ENCODE results near the gene KRT12. TPM values are rescaled to one million over a fixed set of nuclear protein-coding genes. Genes with fewer than 3 reads are reported as not detected.

KRT12 gene
- polyA plus RNA-seq, 1 donor (not counting 4 experiments of a cell fraction or from before 2014, with no cell fraction given): not detected

GRCh38 chr17:40857535-40857934 lies 9.5 kb downstream of the KRT12 start:
- no peaks in the 10 kb centered on the region for H3K27me3 ChIP-seq (ENCODE audit: control insufficient read depth, extremely low read depth, insufficient read depth, low read length)
- dilution Hi-C loops (cut with MboI; ENCODE audit: extremely low pct_ligation_motif_present, low sequenced_read_pairs): no loop called here
- no peak overlapping the region for H3K4me3 ChIP-seq (ENCODE audit: control insufficient read depth in 2 of 3, extremely low read depth in 1 of 3, insufficient read depth in 2 of 3, low read depth in 1 of 3, low read length in 3 of 3)
- H2AFZ ChIP-seq (ENCODE audit: control insufficient read depth, low read length): no peak overlapping the region
- no peaks in the 10 kb centered on the region for H4K20me1 ChIP-seq (ENCODE audit: control insufficient read depth, extremely low read depth, insufficient read depth, low read length)
- no peaks in the 10 kb centered on the region for H3K36me3 ChIP-seq (ENCODE audit: control insufficient read depth in 2 of 2, extremely low read depth in 1 of 2, insufficient read depth in 2 of 2, low read length in 2 of 2)
- no peaks in the 10 kb centered on the region for H3K9me3 ChIP-seq (ENCODE audit: control insufficient read depth, low read depth, low read length)
- TF ChIP-seq EZH2 (IDR thresholded peaks at IDR 0.05; ENCODE audit: low read length): no peak
- no peak for TF ChIP-seq CTCF (optimal IDR thresholded peaks at IDR 0.05 in 1 of 3, IDR thresholded peaks at IDR 0.05 in 1 of 3, conservative IDR thresholded peaks at IDR 0.05 in 1 of 3; ENCODE audit: extremely low read depth in 1 of 3, insufficient read depth in 2 of 3, low read length in 3 of 3)
- no peaks in the 10 kb centered on the region for H3K9me1 ChIP-seq (ENCODE audit: control insufficient read depth, extremely low read depth, insufficient read depth, low read length)
- no peak overlapping the region for H3K27ac ChIP-seq (ENCODE audit: control insufficient read depth, insufficient read depth, low read length)
- H3K79me2 ChIP-seq (ENCODE audit: control insufficient read depth, insufficient read depth, low read length): no peaks in the 10 kb centered on the region
- H3K4me1 ChIP-seq (ENCODE audit: control insufficient read depth, extremely low read depth, insufficient read depth, low read length): peaks cover 7% of the 10 kb centered on the region
- H3K4me2 ChIP-seq (ENCODE audit: control insufficient read depth, extremely low read depth, insufficient read depth, low read depth, low read length): no peak overlapping the region
- DNase-seq (ENCODE audit: low read depth, low spot score): no peak
- FAIRE-seq: no peak
- no peak overlapping the region for H3K9ac ChIP-seq (ENCODE audit: control insufficient read depth, extremely low read depth, insufficient read depth, low read length)

GRCh38 chr17:40854175-40854814 lies 12.7 kb downstream of the KRT12 start:
- peak overlapping the region; percentile 30 for H3K27ac ChIP-seq (ENCODE audit: control insufficient read depth, insufficient read depth, low read length)
- no peaks in the 10 kb centered on the region for H3K36me3 ChIP-seq (ENCODE audit: control insufficient read depth in 2 of 2, extremely low read depth in 1 of 2, insufficient read depth in 2 of 2, low read length in 2 of 2)
- no peaks in the 10 kb centered on the region for H3K9me1 ChIP-seq (ENCODE audit: control insufficient read depth, extremely low read depth, insufficient read depth, low read length)
- no peak overlapping the region for H3K4me2 ChIP-seq (ENCODE audit: control insufficient read depth, extremely low read depth, insufficient read depth, low read depth, low read length)
- dilution Hi-C loops (cut with MboI; ENCODE audit: extremely low pct_ligation_motif_present, low sequenced_read_pairs): no loop called here
- DNase-seq (ENCODE audit: low read depth, low spot score) (no peak), FAIRE-seq (peak; percentile 49)
- no peak overlapping the region for H3K9ac ChIP-seq (ENCODE audit: control insufficient read depth, extremely low read depth, insufficient read depth, low read length)
- H4K20me1 ChIP-seq (ENCODE audit: control insufficient read depth, extremely low read depth, insufficient read depth, low read length): no peaks in the 10 kb centered on the region
- H2AFZ ChIP-seq (ENCODE audit: control insufficient read depth, low read length): no peak overlapping the region
- TF ChIP-seq CTCF (optimal IDR thresholded peaks at IDR 0.05 in 1 of 3, IDR thresholded peaks at IDR 0.05 in 1 of 3, conservative IDR thresholded peaks at IDR 0.05 in 1 of 3; ENCODE audit: extremely low read depth in 1 of 3, insufficient read depth in 2 of 3, low read length in 3 of 3) (no peak), EZH2 (IDR thresholded peaks at IDR 0.05; ENCODE audit: low read length) (no peak)
- H3K4me1 ChIP-seq (ENCODE audit: control insufficient read depth, extremely low read depth, insufficient read depth, low read length): peaks cover 24% of the 10 kb centered on the region
- no peaks in the 10 kb centered on the region for H3K9me3 ChIP-seq (ENCODE audit: control insufficient read depth, low read depth, low read length)
- H3K79me2 ChIP-seq (ENCODE audit: control insufficient read depth, insufficient read depth, low read length): no peaks in the 10 kb centered on the region
- no peak overlapping the region for H3K4me3 ChIP-seq (ENCODE audit: control insufficient read depth in 2 of 3, extremely low read depth in 1 of 3, insufficient read depth in 2 of 3, low read depth in 1 of 3, low read length in 3 of 3)
- no peaks in the 10 kb centered on the region for H3K27me3 ChIP-seq (ENCODE audit: control insufficient read depth, extremely low read depth, insufficient read depth, low read length)
